ENCODE data around the gene PEX5L. TPM values are rescaled to one million over a fixed set of nuclear protein-coding genes. Genes with fewer than 3 reads are reported as not detected.
A peak's percentile ranks its signal among the peaks of the same experiment; 100 is the strongest.
"Not testable (repeated sequence)": the region's sequence is repeated elsewhere in the genome, so short reads cannot be mapped to it uniquely, and the experiment has no call there.

The PEX5L gene
- total RNA-seq (2014; rRNA removed; shearing (Covaris generic)): 0.29 and 1.5 TPM in 2 replicates

- peak; percentile 71 for DNase-seq (ENCODE audit: low read depth)
Measured at GRCh38 chr3:180036671-180037455, at the start of gene PEX5L. Gene PEX5L, minus strand, starts transcription at chr3:180036937. Its CDS starts 338 bp downstream, at chr3:180036599.

- DNase-seq (ENCODE audit: low read depth): no peak
Measured at GRCh38 chr3:180085122-180085710, 48.5 kb upstream of the PEX5L start.

- no peak for DNase-seq (ENCODE audit: low read depth)
Measured at GRCh38 chr3:180082699-180083098, 46.0 kb upstream of the PEX5L start.

GRCh38 chr3:180078592-180078991 is 41.9 kb upstream of the PEX5L start:
- DNase-seq (ENCODE audit: low read depth): no peak

GRCh38 chr3:180073561-180073960 is 36.8 kb upstream of the PEX5L start:
- DNase-seq (ENCODE audit: low read depth): no peak

- no peak for DNase-seq (ENCODE audit: low read depth)
Measured at GRCh38 chr3:180072786-180073185, 36.0 kb upstream of the PEX5L start.

GRCh38 chr3:180070925-180071324 is 34.2 kb upstream of the PEX5L start:
- no peak for DNase-seq (ENCODE audit: low read depth)

GRCh38 chr3:180068023-180068422 is 31.3 kb upstream of the PEX5L start:
- DNase-seq (ENCODE audit: low read depth): no peak

- DNase-seq (ENCODE audit: low read depth): no peak
Measured at GRCh38 chr3:180066598-180066997, 29.9 kb upstream of the PEX5L start.

- no peak for DNase-seq (ENCODE audit: low read depth)
Measured at GRCh38 chr3:180063783-180064182, 27.0 kb upstream of the PEX5L start.

- no peak for DNase-seq (ENCODE audit: low read depth)
Measured at GRCh38 chr3:180062771-180063170, 26.0 kb upstream of the PEX5L start.

- DNase-seq (ENCODE audit: low read depth): peak; percentile 7
Measured at GRCh38 chr3:180059356-180059755, 22.6 kb upstream of the PEX5L start.

- DNase-seq (ENCODE audit: low read depth): no peak
Measured at GRCh38 chr3:180058238-180058637, 21.5 kb upstream of the PEX5L start.

- DNase-seq (ENCODE audit: low read depth): not testable (repeated sequence)
Measured at GRCh38 chr3:180055656-180056055, 18.9 kb upstream of the PEX5L start.

- DNase-seq (ENCODE audit: low read depth): no peak
Measured at GRCh38 chr3:180049391-180049790, 12.7 kb upstream of the PEX5L start.

- DNase-seq (ENCODE audit: low read depth): peak; percentile 14
Measured at GRCh38 chr3:180048840-180049239, 12.1 kb upstream of the PEX5L start.

- DNase-seq (ENCODE audit: low read depth): no peak
Measured at GRCh38 chr3:180048103-180048502, 11.4 kb upstream of the PEX5L start.

- no peak for DNase-seq (ENCODE audit: low read depth)
Measured at GRCh38 chr3:180040966-180041365, 4.2 kb upstream of the PEX5L start.

GRCh38 chr3:180036092-180036670 is 556 bp downstream of the PEX5L start:
- peak; percentile 4 for DNase-seq (ENCODE audit: low read depth)

- no peak for DNase-seq (ENCODE audit: low read depth)
Measured at GRCh38 chr3:180026997-180027396, 9.7 kb downstream of the PEX5L start.

- DNase-seq (ENCODE audit: low read depth): no peak
Measured at GRCh38 chr3:180018543-180018942, 18.2 kb downstream of the PEX5L start.

GRCh38 chr3:180017846-180018245 is 18.9 kb downstream of the PEX5L start:
- no peak for DNase-seq (ENCODE audit: low read depth)

GRCh38 chr3:180011927-180012326 is 24.8 kb downstream of the PEX5L start:
- DNase-seq (ENCODE audit: low read depth): no peak
